Measurements from ENCODE around the gene TSPYL4. TPM values are rescaled to one million over a fixed set of nuclear protein-coding genes. Genes with fewer than 3 reads are reported as not detected.

Gene TSPYL4
- total RNA-seq (2013), result 5.6 TPM
- polyA plus RNA-seq (1 to 10 TPM; 1.8 to 3.6 (median 2.2) TPM), polyA minus RNA-seq (2.6 and 4.8 TPM in 2 replicates), total RNA-seq (2.0 to 13.2 (median 6.8) reads per million in 11 experiments)

DNA sequence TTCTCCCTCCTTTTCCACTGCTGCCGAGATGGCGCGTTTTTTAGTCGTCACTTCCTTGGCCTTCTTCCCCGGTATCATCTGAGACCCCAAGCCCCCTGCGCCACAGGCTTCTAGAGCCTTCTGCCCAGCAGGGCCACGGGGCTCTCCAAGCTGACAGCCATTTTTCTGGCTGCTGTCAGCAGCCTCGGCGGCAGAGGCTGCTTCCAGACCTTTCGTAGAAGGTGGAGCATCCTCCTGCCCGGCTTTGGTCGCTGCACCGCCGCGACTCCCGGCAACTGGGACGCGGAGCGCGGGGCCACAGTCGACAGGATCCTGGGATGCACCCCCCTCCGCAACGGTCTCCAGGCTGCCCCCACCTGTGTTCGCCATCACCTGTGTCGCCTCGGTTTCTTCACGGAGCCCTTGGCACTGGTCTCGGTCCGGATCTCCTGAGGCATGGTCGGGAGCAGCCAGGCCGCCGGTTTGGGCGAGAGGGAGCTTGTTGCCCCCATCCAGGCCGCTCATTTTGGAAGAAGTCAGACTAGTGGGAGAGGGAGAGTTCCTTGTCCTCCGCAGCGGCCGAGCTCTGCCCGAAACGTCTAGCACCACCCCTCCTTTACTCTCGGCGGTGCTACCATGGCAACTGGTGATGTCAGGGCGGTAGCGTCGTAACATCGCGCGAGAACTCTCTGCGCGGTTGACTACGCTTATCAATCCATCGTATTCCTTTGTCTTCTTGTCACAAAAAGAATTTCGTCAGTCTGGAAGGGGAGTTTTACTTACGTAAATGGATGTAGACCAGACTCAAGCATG lies at the start of gene TSPYL4:
Gene TSPYL4 (minus strand): TSS at position 571 of the 792 bp plus-strand sequence. CDS start 67 bp downstream, at position 504.
- TF ChIP-seq, protein P1, sequence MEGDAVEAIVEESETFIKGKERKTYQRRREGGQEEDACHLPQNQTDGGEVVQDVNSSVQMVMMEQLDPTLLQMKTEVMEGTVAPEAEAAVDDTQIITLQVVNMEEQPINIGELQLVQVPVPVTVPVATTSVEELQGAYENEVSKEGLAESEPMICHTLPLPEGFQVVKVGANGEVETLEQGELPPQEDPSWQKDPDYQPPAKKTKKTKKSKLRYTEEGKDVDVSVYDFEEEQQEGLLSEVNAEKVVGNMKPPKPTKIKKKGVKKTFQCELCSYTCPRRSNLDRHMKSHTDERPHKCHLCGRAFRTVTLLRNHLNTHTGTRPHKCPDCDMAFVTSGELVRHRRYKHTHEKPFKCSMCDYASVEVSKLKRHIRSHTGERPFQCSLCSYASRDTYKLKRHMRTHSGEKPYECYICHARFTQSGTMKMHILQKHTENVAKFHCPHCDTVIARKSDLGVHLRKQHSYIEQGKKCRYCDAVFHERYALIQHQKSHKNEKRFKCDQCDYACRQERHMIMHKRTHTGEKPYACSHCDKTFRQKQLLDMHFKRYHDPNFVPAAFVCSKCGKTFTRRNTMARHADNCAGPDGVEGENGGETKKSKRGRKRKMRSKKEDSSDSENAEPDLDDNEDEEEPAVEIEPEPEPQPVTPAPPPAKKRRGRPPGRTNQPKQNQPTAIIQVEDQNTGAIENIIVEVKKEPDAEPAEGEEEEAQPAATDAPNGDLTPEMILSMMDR (IDR thresholded peaks at IDR 0.05), result no peak
- H3K79me2 ChIP-seq (ENCODE audit: insufficient read depth, low read length), result peaks cover 14% of the 10 kb centered on the region
- no peak within 1 kb of the TSS for H3K27ac Mint-ChIP-seq
- DNase-seq, result peak; percentile 92 to 95 (median 95)
- no peaks in the 10 kb centered on the region for H4K20me1 ChIP-seq (ENCODE audit: insufficient read depth, low read length)
- intact Hi-C loops (cut with micrococcal nuclease), result no loop called here
- H3K9me3 Mint-ChIP-seq, result no peaks in the 10 kb centered on the region
- peak within 1 kb of the TSS; percentile 99 for H2AFZ ChIP-seq (ENCODE audit: insufficient read depth, low read depth, low read length, poor library complexity, severe bottlenecking)
- H3K27me3 Mint-ChIP-seq (ENCODE audit: low read depth in 3 of 3), result no peaks in the 10 kb centered on the region
- peak within 1 kb of the TSS; percentile 43 to 85 for H3K27ac ChIP-seq (ENCODE audit: low read depth in 1 of 2, low read length in 2 of 2)
- H3K27me3 ChIP-seq (ENCODE audit: control insufficient read depth in 2 of 2, insufficient read depth in 2 of 2, low read length in 2 of 2), result no peaks in the 10 kb centered on the region
- no peaks in the 10 kb centered on the region for H3K36me3 Mint-ChIP-seq
- peak within 1 kb of the TSS; percentile 84 to 94 (median 88) for H3K4me3 ChIP-seq (replicated peaks in 1 of 3; ENCODE audit: low read depth in 2 of 3, low read length in 3 of 3)
- no peaks in the 10 kb centered on the region for H3K9me3 ChIP-seq (replicated peaks in 1 of 2; ENCODE audit: control insufficient read depth in 1 of 2, insufficient read depth in 1 of 2, low read length in 2 of 2)
- H3K4me1 ChIP-seq (ENCODE audit: control insufficient read depth in 1 of 2, insufficient read depth in 2 of 2, low read length in 2 of 2), result peaks cover 13 to 20% of the 10 kb centered on the region in 2 donors
- H3K9ac ChIP-seq (ENCODE audit: insufficient read depth, low read length, poor library complexity, severe bottlenecking), result peak within 1 kb of the TSS; percentile 73
- H3K4me1 Mint-ChIP-seq, result peaks cover 20% of the 10 kb centered on the region
- H3K36me3 ChIP-seq (replicated peaks in 1 of 2; ENCODE audit: control insufficient read depth in 1 of 2, insufficient read depth in 2 of 2, low read length in 2 of 2), result no peaks in the 10 kb centered on the region
- peak within 1 kb of the TSS; percentile 77 for H3K4me2 ChIP-seq (replicated peaks; ENCODE audit: extremely low read depth, low read length, poor library complexity, severe bottlenecking)
- under 1% methylated on average over 32 of the region's 53 CpGs for WGBS (ENCODE audit: insufficient coverage)
- H3K4me3 Mint-ChIP-seq, result no peak within 1 kb of the TSS

DNA sequence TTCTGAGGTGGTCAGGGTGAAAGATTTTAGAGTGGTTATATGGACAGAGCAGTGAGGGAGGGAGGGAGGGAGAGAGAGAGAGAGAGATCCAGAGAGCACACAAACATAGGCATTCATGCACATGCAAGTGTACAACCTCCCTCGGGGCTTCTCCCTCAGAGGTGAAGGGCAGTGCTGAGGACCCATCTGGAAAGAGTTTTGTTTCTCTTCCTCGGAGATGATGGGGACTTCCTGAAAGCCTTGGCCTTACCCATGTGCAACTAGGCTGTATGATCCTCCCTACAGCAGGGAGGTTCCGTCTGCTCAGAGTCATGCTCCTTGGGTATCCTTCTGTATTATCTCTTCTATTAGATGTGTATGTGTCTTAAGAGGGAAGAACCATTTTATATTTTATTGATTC lies 47.2 kb upstream of the TSPYL4 start:
- intact Hi-C loops (cut with micrococcal nuclease), result no loop called here
- Mint-ChIP-seq H3K36me3 (no peaks in the 10 kb centered on the region), H3K27ac (no peak overlapping the region), H3K4me3 (no peak overlapping the region), H3K27me3 (ENCODE audit: low read depth in 3 of 3) (no peaks in the 10 kb centered on the region), H3K4me1 (peaks cover 23% of the 10 kb centered on the region), H3K9me3 (peaks cover 0 to 3% (median 0%) of the 10 kb centered on the region in 7 donors)
- no peaks in the 10 kb centered on the region for H3K27me3 ChIP-seq (ENCODE audit: control insufficient read depth in 2 of 2, insufficient read depth in 2 of 2, low read length in 2 of 2)
- WGBS (ENCODE audit: insufficient coverage), result 80% methylated on average over 1 of the region's 3 CpGs
- peaks cover 6 to 14% of the 10 kb centered on the region in 2 donors for H3K4me1 ChIP-seq (ENCODE audit: control insufficient read depth in 1 of 2, insufficient read depth in 2 of 2, low read length in 2 of 2)
- H3K79me2 ChIP-seq (ENCODE audit: insufficient read depth, low read length), result no peaks in the 10 kb centered on the region
- DNase-seq, result no peak
- no peak overlapping the region for H3K9ac ChIP-seq (ENCODE audit: insufficient read depth, low read length, poor library complexity, severe bottlenecking)
- H3K4me2 ChIP-seq (replicated peaks; ENCODE audit: extremely low read depth, low read length, poor library complexity, severe bottlenecking), result no peak overlapping the region
- H4K20me1 ChIP-seq (ENCODE audit: insufficient read depth, low read length), result no peaks in the 10 kb centered on the region
- TF ChIP-seq, protein P1 (IDR thresholded peaks at IDR 0.05), result no peak
- H3K4me3 ChIP-seq (replicated peaks in 1 of 3; ENCODE audit: low read depth in 2 of 3, low read length in 3 of 3), result no peak overlapping the region
- H3K9me3 ChIP-seq (replicated peaks in 1 of 2; ENCODE audit: control insufficient read depth in 1 of 2, insufficient read depth in 1 of 2, low read length in 2 of 2), result no peaks in the 10 kb centered on the region
- no peak overlapping the region for H2AFZ ChIP-seq (ENCODE audit: insufficient read depth, low read depth, low read length, poor library complexity, severe bottlenecking)
- no peaks in the 10 kb centered on the region for H3K36me3 ChIP-seq (replicated peaks in 1 of 2; ENCODE audit: control insufficient read depth in 1 of 2, insufficient read depth in 2 of 2, low read length in 2 of 2)
- H3K27ac ChIP-seq (ENCODE audit: low read depth in 1 of 2, low read length in 2 of 2), result no peak overlapping the region

Measured in CD14-positive monocyte (primary cell).